Type B pancreatic cell (in vitro differentiated cells): ENCODE data around the gene FITM2. TPM values are rescaled to one million over a fixed set of nuclear protein-coding genes. Genes with fewer than 3 reads are reported as not detected.

Source experiments
- DNase-seq: peaks from one replicate; pipeline ENCODE4 v3.0.0; 2021; ENCODE audit warnings: mixed read lengths; ENCODE audit not compliant: unreplicated experiment; ENCODE audit errors: extremely low spot score
- H3K27ac Mint-ChIP-seq: 2 replicates; pipeline ENCODE4 v1.8.0; 2021; ENCODE audit warnings: mild to moderate bottlenecking, mixed read lengths
- H3K27me3 Mint-ChIP-seq: 2 replicates; pipeline ENCODE4 v1.8.0; 2021; ENCODE audit warnings: mixed read lengths
- H3K36me3 Mint-ChIP-seq: 2 replicates; pipeline ENCODE4 v1.8.0; 2021; ENCODE audit warnings: mixed read lengths
- H3K4me1 Mint-ChIP-seq: one replicate; pipeline ENCODE4 v1.8.0; 2021; ENCODE audit warnings: mixed read lengths; ENCODE audit not compliant: unreplicated experiment
- H3K4me3 Mint-ChIP-seq: 2 replicates; pipeline ENCODE4 v1.8.0; 2021; ENCODE audit warnings: mild to moderate bottlenecking, mixed read lengths
- H3K9me3 Mint-ChIP-seq: 2 replicates; pipeline ENCODE4 v1.8.0; 2021; ENCODE audit warnings: mixed read lengths
- total RNA-seq: library from RNA; stranded (reverse); gene quantifications from 2 replicates; pipeline ENCODE4 v1.2.1, GENCODE V29; 2021; ENCODE audit warnings: low replicate concordance
- TF ChIP-seq, protein P1 (sequence below): fragments of 200-600 bp; sonication (generic); conservative IDR thresholded peaks from 2 replicates; pipeline ENCODE4 v1.5.0; 2021; ENCODE audit warnings: antibody characterized with exemption, mild to moderate bottlenecking

Gene FITM2
- total RNA-seq, 1 donor from 2014 or later: 7.1 TPM

DNA sequence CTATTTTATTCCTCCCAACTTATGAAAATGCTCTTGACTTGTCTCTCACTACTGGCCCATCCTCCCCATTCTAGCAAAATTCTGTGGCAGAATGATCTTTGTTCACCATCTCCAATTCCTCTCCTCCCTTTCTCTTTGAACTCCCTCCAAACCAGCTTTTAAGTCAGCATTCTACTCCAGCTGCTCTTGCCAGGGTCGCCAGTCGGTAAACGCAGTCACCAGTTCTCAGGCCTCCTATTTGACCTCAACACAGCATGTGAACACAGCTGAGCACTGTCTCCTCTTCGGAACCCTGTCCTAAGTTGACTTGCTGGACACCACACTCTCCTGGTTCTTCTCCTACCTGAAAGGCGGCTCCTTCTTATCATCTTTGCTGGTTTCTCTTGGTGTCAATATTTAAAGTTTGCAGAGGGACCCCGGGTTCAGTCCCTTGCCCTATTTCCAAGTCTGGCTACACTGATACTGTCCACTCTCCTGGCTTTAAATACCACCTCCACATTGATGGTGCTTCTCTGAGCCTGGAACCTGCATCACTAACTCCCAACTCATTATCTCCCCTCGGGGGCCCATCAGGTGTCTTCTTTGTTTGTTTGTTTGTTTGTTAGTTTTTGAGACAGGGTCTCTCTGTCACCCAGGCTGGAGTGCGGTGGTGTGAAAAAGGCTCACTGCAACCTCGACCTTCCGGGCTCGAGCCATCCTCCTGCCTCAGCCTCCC is 36.5 kb downstream of the FITM2 start:
- H3K9me3 Mint-ChIP-seq: no peaks in the 10 kb centered on the region
- no peak overlapping the region for H3K27ac Mint-ChIP-seq
- no peaks in the 10 kb centered on the region for H3K36me3 Mint-ChIP-seq
- no peak overlapping the region for H3K4me3 Mint-ChIP-seq
- DNase-seq: no peak
- H3K4me1 Mint-ChIP-seq: no peaks in the 10 kb centered on the region
- no peaks in the 10 kb centered on the region for H3K27me3 Mint-ChIP-seq
- TF ChIP-seq, protein P1, sequence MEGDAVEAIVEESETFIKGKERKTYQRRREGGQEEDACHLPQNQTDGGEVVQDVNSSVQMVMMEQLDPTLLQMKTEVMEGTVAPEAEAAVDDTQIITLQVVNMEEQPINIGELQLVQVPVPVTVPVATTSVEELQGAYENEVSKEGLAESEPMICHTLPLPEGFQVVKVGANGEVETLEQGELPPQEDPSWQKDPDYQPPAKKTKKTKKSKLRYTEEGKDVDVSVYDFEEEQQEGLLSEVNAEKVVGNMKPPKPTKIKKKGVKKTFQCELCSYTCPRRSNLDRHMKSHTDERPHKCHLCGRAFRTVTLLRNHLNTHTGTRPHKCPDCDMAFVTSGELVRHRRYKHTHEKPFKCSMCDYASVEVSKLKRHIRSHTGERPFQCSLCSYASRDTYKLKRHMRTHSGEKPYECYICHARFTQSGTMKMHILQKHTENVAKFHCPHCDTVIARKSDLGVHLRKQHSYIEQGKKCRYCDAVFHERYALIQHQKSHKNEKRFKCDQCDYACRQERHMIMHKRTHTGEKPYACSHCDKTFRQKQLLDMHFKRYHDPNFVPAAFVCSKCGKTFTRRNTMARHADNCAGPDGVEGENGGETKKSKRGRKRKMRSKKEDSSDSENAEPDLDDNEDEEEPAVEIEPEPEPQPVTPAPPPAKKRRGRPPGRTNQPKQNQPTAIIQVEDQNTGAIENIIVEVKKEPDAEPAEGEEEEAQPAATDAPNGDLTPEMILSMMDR: no peak

DNA sequence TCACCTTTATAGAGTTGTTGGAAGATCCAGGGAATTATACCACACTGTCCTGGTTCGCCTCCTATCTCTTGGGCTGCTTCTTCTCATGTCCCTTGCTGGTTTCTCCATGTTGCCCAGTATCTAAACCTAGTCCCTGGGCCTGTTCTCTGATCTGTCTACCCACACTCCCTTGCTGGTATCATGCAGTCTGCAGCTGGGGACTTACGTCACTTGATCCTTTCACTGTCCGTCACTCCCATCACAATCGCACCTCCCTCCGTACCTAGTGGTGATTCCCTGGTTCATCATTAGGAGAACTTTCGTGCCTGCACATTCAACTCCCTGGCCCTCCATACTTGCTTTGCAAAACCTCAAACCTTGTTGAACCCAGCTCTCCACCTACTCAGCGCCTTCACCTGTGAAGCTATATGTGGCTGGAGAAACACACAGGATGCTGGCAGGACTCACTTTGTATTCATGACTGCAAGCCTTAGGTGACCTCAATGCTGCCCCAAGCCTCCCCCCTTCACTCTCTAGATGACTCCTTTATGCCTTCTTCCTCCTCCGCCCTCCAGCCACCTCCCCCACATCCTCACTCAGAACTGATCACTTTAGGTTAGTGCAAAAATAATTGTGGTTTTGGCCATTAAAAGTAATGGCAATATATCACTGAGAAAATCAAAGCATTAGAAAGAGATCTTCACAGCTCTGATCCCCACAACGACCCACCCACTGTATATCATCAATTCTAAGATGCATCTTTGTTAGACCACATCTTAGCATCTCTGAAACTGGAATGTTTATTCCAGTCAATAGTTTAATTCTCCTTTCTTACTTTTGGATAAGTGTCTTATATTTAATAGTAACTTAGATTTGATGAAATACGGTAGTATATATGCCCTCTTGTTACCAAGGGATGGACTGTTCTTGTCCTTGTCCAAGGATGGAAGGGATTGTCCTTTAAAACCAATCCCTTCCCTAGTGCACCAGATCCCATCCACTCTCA is 37.5 kb downstream of the FITM2 start:
- Mint-ChIP-seq H3K9me3 (peaks cover under 1% of the 10 kb centered on the region), H3K36me3 (no peaks in the 10 kb centered on the region), H3K4me3 (no peak overlapping the region), H3K4me1 (no peaks in the 10 kb centered on the region), H3K27ac (no peak overlapping the region), H3K27me3 (peaks cover 1% of the 10 kb centered on the region)
- TF ChIP-seq, protein P1: no peak
- DNase-seq: no peak

DNA sequence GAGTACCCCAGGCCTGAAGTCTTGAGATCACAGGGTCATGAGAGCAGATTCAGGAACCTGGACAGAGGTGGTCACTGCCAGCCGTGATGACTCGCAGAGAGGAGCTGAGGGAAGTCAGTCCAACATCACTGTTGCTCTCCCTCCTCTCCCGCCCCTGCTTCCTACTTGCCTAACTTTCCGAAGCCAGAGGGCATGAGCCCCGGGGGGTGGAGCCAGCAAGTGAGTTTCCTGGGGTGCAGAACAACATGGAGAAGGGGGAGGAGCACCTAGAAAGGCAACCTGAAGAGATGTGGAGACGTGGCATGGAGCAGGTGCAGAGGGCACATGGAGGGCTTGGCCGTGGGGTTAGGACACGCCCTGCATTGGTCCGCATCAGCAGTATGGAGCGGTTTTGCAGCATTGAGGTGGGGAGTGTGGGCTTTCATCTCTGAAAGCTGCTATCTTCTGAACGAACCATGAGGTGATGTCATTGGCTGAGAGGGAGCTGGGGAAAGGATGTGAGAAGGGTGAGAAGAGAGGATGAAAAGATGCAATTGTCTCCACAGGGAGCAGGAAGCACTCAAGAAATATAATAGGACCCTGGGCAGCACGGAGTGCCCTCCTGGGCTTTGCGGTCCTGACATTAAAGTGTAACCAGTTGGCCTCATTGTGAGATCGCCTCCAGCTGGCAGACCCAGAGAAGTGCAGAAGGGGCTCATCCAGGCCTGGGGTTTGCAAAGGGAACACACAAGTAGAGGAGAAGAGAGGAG is 38.9 kb downstream of the FITM2 start:
- DNase-seq: no peak
- no peaks in the 10 kb centered on the region for H3K4me1 Mint-ChIP-seq

DNA sequence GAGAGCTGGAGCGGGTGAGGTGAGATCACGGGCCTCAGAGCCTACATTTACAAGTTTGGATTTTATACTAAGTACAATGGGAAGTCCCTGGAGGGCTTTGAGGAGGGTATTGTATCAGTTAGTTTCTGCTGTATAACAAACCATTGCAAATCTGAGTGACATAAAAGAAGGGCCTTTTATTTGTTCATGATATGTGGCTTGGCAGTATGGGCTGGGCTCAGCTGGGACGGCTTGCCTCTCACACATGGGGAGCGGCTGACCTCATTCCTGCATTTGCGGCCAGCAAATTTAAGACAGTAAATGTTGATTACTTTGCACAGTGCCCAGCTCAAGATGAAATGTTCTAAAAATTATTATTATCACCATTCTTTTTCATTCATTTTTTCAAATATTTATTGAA is 42.2 kb downstream of the FITM2 start:
- peaks cover 4% of the 10 kb centered on the region for H3K27me3 Mint-ChIP-seq
- no peak overlapping the region for H3K27ac Mint-ChIP-seq
- no peak for DNase-seq
- TF ChIP-seq, protein P1: no peak
- no peaks in the 10 kb centered on the region for H3K4me1 Mint-ChIP-seq
- no peak overlapping the region for H3K4me3 Mint-ChIP-seq
- H3K36me3 Mint-ChIP-seq: no peaks in the 10 kb centered on the region
- peaks cover 4% of the 10 kb centered on the region for H3K9me3 Mint-ChIP-seq

More for the DNA sequence above, 38.9 kb downstream of the FITM2 start:
- Mint-ChIP-seq H3K27ac (no peak overlapping the region), H3K4me3 (no peak overlapping the region), H3K9me3 (peaks cover 4% of the 10 kb centered on the region), H3K36me3 (no peaks in the 10 kb centered on the region), H3K27me3 (peaks cover 4% of the 10 kb centered on the region)
- TF ChIP-seq, protein P1: peak; percentile 53

DNA sequence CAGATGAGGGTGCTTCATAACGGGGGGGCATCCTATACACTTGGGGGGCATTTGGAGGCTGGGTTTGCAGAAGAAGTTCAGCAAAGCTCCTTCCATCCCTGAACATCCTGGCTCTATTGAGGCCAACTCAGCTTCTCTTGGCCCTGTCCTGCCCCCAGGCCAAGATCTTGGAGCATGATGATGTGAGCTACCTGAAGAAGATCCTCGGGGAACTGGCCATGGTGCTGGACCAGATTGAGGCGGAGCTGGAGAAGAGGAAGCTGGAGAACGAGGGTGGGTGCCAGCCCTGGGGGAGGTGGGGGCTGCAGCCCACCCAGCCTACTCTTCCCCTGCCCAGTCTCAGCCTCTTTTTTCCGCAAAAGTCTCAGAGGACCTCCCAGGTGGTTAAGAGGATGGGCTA is 46.7 kb downstream of the FITM2 start:
- Mint-ChIP-seq H3K36me3 (no peaks in the 10 kb centered on the region), H3K4me1 (no peaks in the 10 kb centered on the region), H3K4me3 (no peak overlapping the region), H3K9me3 (peaks cover 4% of the 10 kb centered on the region), H3K27ac (no peak overlapping the region), H3K27me3 (peaks cover 17% of the 10 kb centered on the region)
- TF ChIP-seq, protein P1: no peak
- no peak for DNase-seq
